H1 (cell line): ENCODE measurements around the gene BCL11A. TPM values are rescaled to one million over a fixed set of nuclear protein-coding genes. Genes with fewer than 3 reads are reported as not detected.

Experiments
- CBX8 ChIP-seq: fragments of 300-800, 300-1000 bp; sonication (generic); IDR thresholded peaks from 2 replicates; pipeline ENCODE4 v1.7.1; 2016; ENCODE audit warnings: low read depth, low read length, borderline replicate concordance
- KDM5A ChIP-seq: fragments of 200-600 bp; IDR thresholded peaks from 2 replicates; pipeline ENCODE4 v1.7.1; 2012; ENCODE audit warnings: mild to moderate bottlenecking, low read length, inconsistent platforms, mixed read lengths
- SUZ12 ChIP-seq: fragments of 200-600 bp; sonication (generic); IDR thresholded peaks from 2 replicates; pipeline ENCODE4 v1.6.1; 2012; ENCODE audit warnings: mild to moderate bottlenecking, inconsistent platforms, low read length, moderate library complexity, mixed read lengths
- polyA plus RNA-seq, 7 experiments: library from polyadenylated mRNA; depleted of rRNA in 3 of 7; stranded (reverse) in 5 of 7; unstranded in 2 of 7; fragments of >200 nt in 5 of 7; fragments of 200-250 nt in 2 of 7; gene quantifications; 1 replicate in 5 of 7; 2 replicates in 1 of 7; 4 replicates in 1 of 7; pipeline versions ENCODE4 v1.2.1 to v1.2.3, GENCODE V29; 2011 to 2013; ENCODE audit warnings: missing spikeins in 2 of 7, mixed read lengths in 2 of 7
- total RNA-seq: library from RNA; stranded (reverse); fragmentation: NEBNext Ultra II Directional; extraction: Animal tissue kit (Norgen Biotek cat#: 25700); gene quantifications from 2 replicates; pipeline ENCODE4 v1.2.1, GENCODE V29; 2021

BCL11A gene
- total and polyA plus RNA-seq, 2 of the 8 experiments (the other 6 are each of a cell fraction or from before 2014, with no cell fraction given), result 11.9 to 59.3 TPM

- TF ChIP-seq KDM5A, result no peak
- no peak for TF ChIP-seq CBX8
- no peak for TF ChIP-seq SUZ12
- TF ChIP-seq, all 59 proteins: peak for 0
Measured at GRCh38 chr2:60407398-60407797, 146.1 kb downstream of the BCL11A start (continued).
